Rectal smooth muscle tissue (tissue), 1 donor: ENCODE measurements around the gene AARSD1.

ENCODE experiments used
- H3K27ac ChIP-seq: one replicate; pipeline ENCODE4 v1.7.0; 2013; ENCODE audit warnings: low read depth, low read length, inconsistent platforms
- H3K27me3 ChIP-seq: one replicate; pipeline ENCODE4 v1.7.0; 2013; ENCODE audit warnings: low read length; ENCODE audit not compliant: control insufficient read depth, insufficient read depth
- H3K36me3 ChIP-seq: one replicate; pipeline ENCODE4 v1.7.0; 2013; ENCODE audit warnings: low read length; ENCODE audit not compliant: control insufficient read depth, insufficient read depth
- H3K4me1 ChIP-seq: one replicate; pipeline ENCODE4 v1.7.0; 2013; ENCODE audit warnings: low read length; ENCODE audit not compliant: control insufficient read depth, insufficient read depth
- H3K4me3 ChIP-seq: one replicate; pipeline ENCODE4 v1.7.0; 2013; ENCODE audit warnings: low read length
- H3K9ac ChIP-seq: one replicate; pipeline ENCODE4 v1.7.0; 2013; ENCODE audit warnings: low read length

The AARSD1 gene

DNA sequence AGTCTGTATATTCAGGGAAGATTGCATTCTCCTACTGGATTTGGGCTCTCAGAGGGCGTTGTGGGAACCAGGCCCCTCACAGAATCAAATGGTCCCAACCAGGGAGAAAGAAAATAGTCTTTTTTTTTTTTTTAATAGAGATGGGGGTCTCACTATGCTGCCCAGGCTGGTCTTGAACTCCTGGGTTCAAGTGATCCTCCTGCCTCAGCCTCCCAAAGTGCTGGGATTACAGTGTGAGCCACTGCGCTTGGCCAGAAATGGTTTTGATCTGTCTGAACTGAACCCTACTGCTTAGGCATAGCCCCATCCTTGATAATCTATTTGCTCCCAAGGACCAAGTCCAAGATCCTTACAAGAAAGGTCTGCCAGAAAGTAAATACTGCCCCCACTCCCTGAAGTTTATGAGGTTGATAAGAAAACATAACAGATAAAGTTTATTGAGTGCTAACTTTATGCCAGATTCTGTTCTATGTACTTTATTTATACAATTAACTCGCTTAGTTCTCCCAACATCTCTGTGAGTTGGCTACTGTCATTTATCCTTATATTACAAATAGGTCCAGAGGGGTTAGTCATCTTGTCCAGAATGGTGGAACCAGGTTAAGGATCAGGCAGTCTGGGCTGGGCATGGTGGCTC lies 50.2 kb downstream of the AARSD1 start:
- Histone ChIP-seq H3K36me3 (no peaks in the 10 kb centered on the region), H3K27me3 (peaks cover 9% of the 10 kb centered on the region), H3K9ac (no peak overlapping the region), H3K27ac (no peak overlapping the region), H3K4me3 (no peak overlapping the region), H3K4me1 (no peaks in the 10 kb centered on the region)

DNA sequence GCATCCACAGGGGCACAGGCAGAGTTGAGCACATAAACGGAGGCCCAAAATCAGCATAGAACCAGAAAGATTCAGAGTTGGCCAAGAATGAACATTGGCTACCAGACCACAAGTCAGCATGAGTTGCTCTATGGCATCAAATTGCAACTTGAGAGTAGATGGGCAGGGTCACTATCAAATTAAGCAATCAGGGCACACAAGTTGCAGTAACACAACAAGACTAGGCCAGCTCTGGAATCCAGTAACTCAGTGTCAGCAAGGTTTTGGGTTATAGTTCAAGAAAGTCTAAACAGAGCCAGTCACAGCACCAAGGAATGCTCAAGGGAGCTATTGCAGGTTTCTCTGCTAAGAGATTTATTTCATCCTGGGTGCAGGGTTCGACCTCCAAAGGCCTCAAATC lies 50.7 kb downstream of the AARSD1 start:
- no peak overlapping the region for H3K9ac ChIP-seq
- peaks cover 9% of the 10 kb centered on the region for H3K27me3 ChIP-seq
- no peak overlapping the region for H3K4me3 ChIP-seq
- no peaks in the 10 kb centered on the region for H3K36me3 ChIP-seq
- no peaks in the 10 kb centered on the region for H3K4me1 ChIP-seq
- no peak overlapping the region for H3K27ac ChIP-seq

GRCh38 chr17:42908872-42909700 lies 55.2 kb downstream of the AARSD1 start:
- H3K27ac ChIP-seq = no peak overlapping the region
- no peaks in the 10 kb centered on the region for H3K36me3 ChIP-seq
- H3K9ac ChIP-seq = no peak overlapping the region
- no peaks in the 10 kb centered on the region for H3K4me1 ChIP-seq
- peaks cover 9% of the 10 kb centered on the region for H3K27me3 ChIP-seq
- H3K4me3 ChIP-seq = no peak overlapping the region

GRCh38 chr17:42906772-42907446 lies 57.3 kb downstream of the AARSD1 start:
- no peaks in the 10 kb centered on the region for H3K4me1 ChIP-seq

DNA sequence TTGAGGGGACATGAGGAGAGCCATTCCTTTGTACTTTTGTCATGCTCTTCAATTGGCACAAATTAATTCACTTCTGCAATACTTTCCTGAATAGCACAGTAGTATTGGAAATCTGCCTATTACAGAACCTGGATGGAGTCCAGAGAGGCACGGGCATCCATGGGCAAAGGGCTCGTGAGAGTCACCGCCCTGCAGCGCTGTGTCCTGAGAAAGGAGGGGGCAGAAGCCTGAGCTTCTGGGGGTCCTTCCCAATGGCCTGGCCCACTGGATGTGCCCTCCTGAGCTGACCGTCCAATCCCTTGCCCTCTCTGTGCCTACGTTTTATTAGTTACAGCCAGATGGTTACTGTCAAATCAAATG lies 60.2 kb downstream of the AARSD1 start:
- H3K27me3 ChIP-seq = peaks cover 2% of the 10 kb centered on the region
- no peaks in the 10 kb centered on the region for H3K36me3 ChIP-seq
- H3K9ac ChIP-seq = no peak overlapping the region
- no peak overlapping the region for H3K27ac ChIP-seq
- H3K4me1 ChIP-seq = no peaks in the 10 kb centered on the region
- H3K4me3 ChIP-seq = no peak overlapping the region

More at GRCh38 chr17:42906772-42907446, 57.3 kb downstream of the AARSD1 start:
- Histone ChIP-seq H3K36me3 (no peaks in the 10 kb centered on the region), H3K9ac (no peak overlapping the region), H3K27me3 (peaks cover 9% of the 10 kb centered on the region), H3K4me3 (no peak overlapping the region), H3K27ac (no peak overlapping the region)

DNA sequence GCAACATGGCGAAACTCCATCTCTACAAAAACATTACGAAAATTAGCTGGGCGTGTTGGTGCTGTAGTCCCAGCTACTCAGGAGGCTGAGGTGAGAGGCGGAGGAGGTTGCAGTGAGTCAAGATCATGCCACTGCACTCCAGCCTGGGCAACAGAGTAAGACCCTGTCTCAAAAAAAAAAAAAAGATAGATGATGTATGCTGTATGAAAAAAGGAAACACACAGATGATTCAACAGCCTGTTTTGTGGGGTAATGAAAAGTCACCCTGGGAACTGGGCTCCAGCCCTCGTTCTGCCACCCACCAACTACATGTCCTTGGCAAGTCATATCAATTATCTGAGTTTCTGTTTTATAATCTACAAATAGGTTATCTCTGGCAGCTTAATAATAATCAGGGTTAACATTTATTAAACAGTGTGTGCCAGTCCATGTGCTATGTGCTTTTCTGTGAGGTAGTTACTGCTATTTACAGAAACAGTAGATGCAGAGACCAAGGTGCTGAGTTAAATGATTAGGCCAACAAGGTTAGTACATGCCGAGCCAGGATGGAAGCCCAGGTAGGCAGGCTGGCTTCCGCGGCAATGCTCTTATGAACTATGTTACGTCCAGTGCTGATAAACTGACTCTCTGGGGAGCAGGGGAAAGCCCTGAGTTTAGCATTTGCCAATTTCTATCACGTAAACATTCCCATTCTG lies 62.6 kb downstream of the AARSD1 start:
- Histone ChIP-seq H3K9ac (no peak overlapping the region), H3K4me3 (no peak overlapping the region), H3K36me3 (no peaks in the 10 kb centered on the region), H3K27me3 (peaks cover 2% of the 10 kb centered on the region), H3K27ac (no peak overlapping the region), H3K4me1 (no peaks in the 10 kb centered on the region)
